A549 (cell line): Measurements from ENCODE around the gene CASP9. TPM values are rescaled to one million over a fixed set of nuclear protein-coding genes. Genes with fewer than 3 reads are reported as not detected.

Experiments used
- ATAC-seq, 2 experiments: fragments of 200-7000 bp in 1 of 2; fragments of >200 bp in 1 of 2; cut with Nextera tagmentation in 1 of 2; cut with Tn5 transposase in 1 of 2; 3 replicates each; pipeline versions ENCODE4 v1.8.0 to v1.9.1; 2018 to 2020; ENCODE audit warnings: mild to moderate bottlenecking in 1 of 2, moderate library complexity in 1 of 2
- CTCF ChIA-PET: fragments of 300-600 bp; sonication (Branson Sonifier 250); formaldehyde crosslinking; extraction: SDS; loops from one replicate; lab custom pipeline; 2021; ENCODE audit warnings: antibody characterized with exemption, inconsistent platforms; lab: Yijun Ruan, JAX
- POLR2A ChIA-PET: fragments of 350-600 bp; formaldehyde crosslinking; extraction: SDS; loops from one replicate; lab custom pipeline; 2021; ENCODE audit warnings: antibody characterized with exemption, inconsistent platforms; lab: Yijun Ruan, JAX
- DNase-seq, 2 experiments: peaks; one replicate each; pipeline versions ENCODE4 v3.0.0 to v3.0.0-alpha.2; 2011 to 2016; ENCODE audit warnings: low read depth in 1 of 2, low spot score in 1 of 2
- FAIRE-seq: peaks from 2 replicates; lab custom pipeline; 2011; peaks lifted over from hg19 to GRCh38; lab: Jason Lieb, UNC
- H3K27ac ChIP-seq, 2 experiments: fragments of >200 bp; sonication (Bioruptor Twin); formaldehyde crosslinking; 3 replicates each; pipeline ENCODE4 v1.5.1; 2016 to 2017
- H3K4me1 ChIP-seq: fragments of >200 bp; sonication (Bioruptor Twin); formaldehyde crosslinking; 3 replicates; pipeline ENCODE4 v1.6.1; 2016
- H3K4me2 ChIP-seq: fragments of >200 bp; sonication (Bioruptor Twin); formaldehyde crosslinking; 3 replicates; pipeline ENCODE4 v1.6.1; 2016
- H3K4me3 ChIP-seq: fragments of >200 bp; sonication (Bioruptor Twin); formaldehyde crosslinking; 3 replicates; pipeline ENCODE4 v1.5.1; 2016
- H3K9me3 ChIP-seq: fragments of >200 bp; sonication (Bioruptor Twin); formaldehyde crosslinking; 3 replicates; pipeline ENCODE4 v1.6.1; 2016
- ATOH8 ChIP-seq: fragments of 250-450 bp; sonication (Bioruptor Pico); IDR thresholded peaks from 2 replicates; pipeline ENCODE4 v1.5.0; 2020; ENCODE audit warnings: low read depth, mild to moderate bottlenecking, moderate library complexity
- EHF ChIP-seq: fragments of 250-450 bp; sonication (Bioruptor Pico); IDR thresholded peaks from 2 replicates; pipeline ENCODE4 v1.5.0; 2020; ENCODE audit warnings: mild to moderate bottlenecking
- EHMT2 ChIP-seq: fragments of 200-600 bp; sonication (generic); IDR thresholded peaks from 2 replicates; pipeline ENCODE4 v1.6.1; 2016; ENCODE audit warnings: antibody characterized with exemption, low read depth, mild to moderate bottlenecking, moderate library complexity
- ELK1 ChIP-seq: fragments of 150-350 bp; IDR thresholded peaks from 2 replicates; pipeline ENCODE4 v1.6.1; 2014; ENCODE audit warnings: low read depth, mild to moderate bottlenecking, low read length
- EP300 ChIP-seq, 2 experiments: fragments of >200 bp; sonication (Bioruptor Twin); formaldehyde crosslinking; IDR thresholded peaks; 2 replicates in 1 of 2; 3 replicates in 1 of 2; pipeline ENCODE4 v1.6.1; 2016 to 2017
- FOSB ChIP-seq: fragments of 250-450 bp; sonication (Bioruptor Pico); IDR thresholded peaks from 2 replicates; pipeline ENCODE4 v1.5.0; 2020; ENCODE audit warnings: mild to moderate bottlenecking, moderate library complexity
- HDAC2 ChIP-seq: fragments of 200-600 bp; sonication (generic); IDR thresholded peaks from 2 replicates; pipeline ENCODE4 v1.6.1; 2016
- HES2 ChIP-seq: fragments of >200 bp; sonication (Bioruptor Twin); formaldehyde crosslinking; IDR thresholded peaks from 2 replicates; pipeline ENCODE4 v1.6.1; 2016
- HEYL ChIP-seq: fragments of 250-450 bp; sonication (Bioruptor Pico); IDR thresholded peaks from 2 replicates; pipeline ENCODE4 v1.8.0; 2021; ENCODE audit warnings: mild to moderate bottlenecking, moderate library complexity
- HOXA7 ChIP-seq: fragments of 250-450 bp; sonication (Bioruptor Pico); IDR thresholded peaks from 2 replicates; pipeline ENCODE4 v1.5.0; 2020; ENCODE audit warnings: mild to moderate bottlenecking, moderate library complexity
- HOXB13 ChIP-seq: fragments of 250-450 bp; sonication (Bioruptor Pico); IDR thresholded peaks from 2 replicates; pipeline ENCODE4 v1.5.0; 2020; ENCODE audit warnings: low read depth, mild to moderate bottlenecking, moderate library complexity
- JUNB ChIP-seq: fragments of >200 bp; sonication (Bioruptor Twin); formaldehyde crosslinking; IDR thresholded peaks from 2 replicates; pipeline ENCODE4 v1.6.1; 2016
- KDM1A ChIP-seq: fragments of 200-600 bp; sonication (generic); IDR thresholded peaks from 2 replicates; pipeline ENCODE4 v1.6.1; 2016; ENCODE audit warnings: low read depth, mild to moderate bottlenecking
- NR3C1 ChIP-seq: fragments of >200 bp; sonication (Bioruptor Twin); formaldehyde crosslinking; IDR thresholded peaks from 3 replicates; pipeline ENCODE4 v1.6.1; 2017
- POLR2AphosphoS2 ChIP-seq: conservative IDR thresholded peaks from 2 replicates; pipeline ENCODE4 v1.6.1; 2012; ENCODE audit warnings: low read length, improper control_type of control experiment, inconsistent platforms
- RARB ChIP-seq: fragments of 250-450 bp; sonication (Bioruptor Pico); IDR thresholded peaks from 2 replicates; pipeline ENCODE4 v1.8.0; 2021; ENCODE audit warnings: mild to moderate bottlenecking, moderate library complexity
- RFX5 ChIP-seq: fragments of 450-650 bp; IDR thresholded peaks from 2 replicates; pipeline ENCODE4 v1.7.1; 2014; ENCODE audit warnings: antibody characterized with exemption, mild to moderate bottlenecking, moderate library complexity
- SMC3 ChIP-seq: fragments of >200 bp; sonication (Bioruptor Twin); formaldehyde crosslinking; IDR thresholded peaks from 3 replicates; pipeline ENCODE4 v1.6.1; 2018; ENCODE audit warnings: inconsistent platforms
- TFCP2L1 ChIP-seq: fragments of 250-450 bp; sonication (Bioruptor Pico); IDR thresholded peaks from 2 replicates; pipeline ENCODE4 v1.5.0; 2021; ENCODE audit warnings: mild to moderate bottlenecking
- ZC3H11A ChIP-seq: fragments of 450-650 bp; IDR thresholded peaks from 2 replicates; pipeline ENCODE4 v1.6.1; 2014; ENCODE audit warnings: antibody characterized with exemption, mild to moderate bottlenecking
- ZNF302 ChIP-seq: fragments of 250-450 bp; sonication (Bioruptor Pico); IDR thresholded peaks from 2 replicates; pipeline ENCODE4 v1.9.0; 2021; ENCODE audit warnings: inconsistent platforms, mild to moderate bottlenecking, moderate library complexity
- ZSCAN20 ChIP-seq: fragments of 250-450 bp; sonication (Bioruptor Pico); IDR thresholded peaks from 2 replicates; pipeline ENCODE4 v1.8.0; 2022; ENCODE audit warnings: mild to moderate bottlenecking, moderate library complexity
- WGBS: methylation state at CpG from one replicate; pipeline ENCODE4 v1.1.6; 2017; ENCODE audit errors: missing lambda C conversion rate; 5-methylcytosine and 5-hydroxymethylcytosine counted together
- polyA plus RNA-seq, 4 experiments: library from polyadenylated mRNA; depleted of rRNA in 3 of 4; stranded (reverse); fragments of >200 nt; fragmentation: RNase III in 1 of 4; extraction: RNeasy Plus Mini Kit Qiagen cat#74134 plus additional on column Dnase treatment in 1 of 4; gene quantifications; 2 replicates in 3 of 4; 3 replicates in 1 of 4; pipeline ENCODE4 v1.2.3, GENCODE V29; 2011 to 2017
- TF ChIP-seq, protein P1 (sequence below): fragments of >200 bp; sonication (Bioruptor Twin); formaldehyde crosslinking; IDR thresholded peaks from 3 replicates; pipeline ENCODE4 v1.5.1; 2016

The CASP9 gene
- polyA plus RNA-seq, 2 of the 4 experiments (the other 2 are of a cell fraction): 11.0 to 16.1 TPM

- FAIRE-seq: no peak
- CTCF ChIA-PET: interaction anchor here (0.6 to 1.1 kb wide), 2 partner anchors 10 to 188 kb away, joined by 3 to 6 read pairs; no protein-coding TSS in a partner anchor
- Histone ChIP-seq H3K4me2 (no peak overlapping the region), H3K4me1 (no peaks in the 10 kb centered on the region), H3K4me3 (no peak overlapping the region), H3K9me3 (no peaks in the 10 kb centered on the region), H3K27ac (no peak overlapping the region)
- WGBS: 90% methylated on average over 7 of the region's 7 CpGs
- TF ChIP-seq HEYL (CRISPR knock-in tag) (no peak), TFCP2L1 (CRISPR knock-in tag) (no peak), EHF (CRISPR knock-in tag) (no peak), EP300 (IDR thresholded peaks at IDR 0.05) (no peak), HOXA7 (CRISPR knock-in tag) (no peak), POLR2AphosphoS2 (no peak), HOXB13 (CRISPR knock-in tag) (no peak), RFX5 (no peak)
- TF ChIP-seq, protein P1, sequence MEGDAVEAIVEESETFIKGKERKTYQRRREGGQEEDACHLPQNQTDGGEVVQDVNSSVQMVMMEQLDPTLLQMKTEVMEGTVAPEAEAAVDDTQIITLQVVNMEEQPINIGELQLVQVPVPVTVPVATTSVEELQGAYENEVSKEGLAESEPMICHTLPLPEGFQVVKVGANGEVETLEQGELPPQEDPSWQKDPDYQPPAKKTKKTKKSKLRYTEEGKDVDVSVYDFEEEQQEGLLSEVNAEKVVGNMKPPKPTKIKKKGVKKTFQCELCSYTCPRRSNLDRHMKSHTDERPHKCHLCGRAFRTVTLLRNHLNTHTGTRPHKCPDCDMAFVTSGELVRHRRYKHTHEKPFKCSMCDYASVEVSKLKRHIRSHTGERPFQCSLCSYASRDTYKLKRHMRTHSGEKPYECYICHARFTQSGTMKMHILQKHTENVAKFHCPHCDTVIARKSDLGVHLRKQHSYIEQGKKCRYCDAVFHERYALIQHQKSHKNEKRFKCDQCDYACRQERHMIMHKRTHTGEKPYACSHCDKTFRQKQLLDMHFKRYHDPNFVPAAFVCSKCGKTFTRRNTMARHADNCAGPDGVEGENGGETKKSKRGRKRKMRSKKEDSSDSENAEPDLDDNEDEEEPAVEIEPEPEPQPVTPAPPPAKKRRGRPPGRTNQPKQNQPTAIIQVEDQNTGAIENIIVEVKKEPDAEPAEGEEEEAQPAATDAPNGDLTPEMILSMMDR: no peak
- ATAC-seq: no peak
- POLR2A ChIA-PET: no interaction called here
- no peak for DNase-seq
Observed at GRCh38 chr1:15509586-15509985, 14.4 kb downstream of the CASP9 start.

- ATAC-seq: no peak
- H3K9me3 ChIP-seq: no peaks in the 10 kb centered on the region
- no peak overlapping the region for H3K4me2 ChIP-seq
- H3K4me1 ChIP-seq: no peaks in the 10 kb centered on the region
- no peak overlapping the region for H3K27ac ChIP-seq
- TF ChIP-seq ZNF302 (CRISPR knock-in tag): no peak
- no peak for TF ChIP-seq ZSCAN20 (CRISPR knock-in tag)
- TF ChIP-seq JUNB: no peak
- no peak for TF ChIP-seq HDAC2
- TF ChIP-seq EP300 (IDR thresholded peaks at IDR 0.05): no peak
- TF ChIP-seq HES2: no peak
- TF ChIP-seq NR3C1: no peak
- no peak for TF ChIP-seq FOSB
- TF ChIP-seq ATOH8 (CRISPR knock-in tag): no peak
- TF ChIP-seq SMC3: no peak
- TF ChIP-seq KDM1A: no peak
- no peak for TF ChIP-seq RARB (CRISPR knock-in tag)
- TF ChIP-seq RFX5: no peak
- TF ChIP-seq ELK1: no peak
- no peak for TF ChIP-seq ZC3H11A
- TF ChIP-seq EHMT2: no peak
- POLR2A ChIA-PET: no interaction called here
- no peak overlapping the region for H3K4me3 ChIP-seq
- 86% methylated on average over 12 of the region's 12 CpGs for WGBS
- DNase-seq: no peak
- no peak for FAIRE-seq
- CTCF ChIA-PET: interaction anchor here (1.1 kb wide), 1 partner anchor 9 kb away, joined by 3 read pairs; no protein-coding TSS in a partner anchor
Observed at GRCh38 chr1:15508700-15509487, 15.1 kb downstream of the CASP9 start.
